Kidney epithelial cell (primary cell): ENCODE results near the gene PRR9. TPM values are rescaled to one million over a fixed set of nuclear protein-coding genes. Genes with fewer than 3 reads are reported as not detected.

ENCODE experiments used
- DNase-seq: peaks from one replicate; pipeline ENCODE4 v3.0.0-alpha.2; 2010; ENCODE audit warnings: low read depth
- H3K27me3 ChIP-seq: 2 replicates; pipeline ENCODE4 v1.6.0; 2011; ENCODE audit warnings: low read length; ENCODE audit not compliant: control insufficient read depth, insufficient read depth
- H3K36me3 ChIP-seq: 2 replicates; pipeline ENCODE4 v1.5.1; 2011; ENCODE audit warnings: low read length; ENCODE audit not compliant: control insufficient read depth, insufficient read depth
- H3K4me3 ChIP-seq: 2 replicates; pipeline ENCODE4 v1.5.1; 2011; ENCODE audit warnings: low read depth, mild to moderate bottlenecking, control low read depth, low read length
- CTCF ChIP-seq: IDR thresholded peaks from 2 replicates; pipeline ENCODE4 v1.5.1; 2011; ENCODE audit warnings: mild to moderate bottlenecking, moderate library complexity, low read length, control low read depth, inconsistent platforms; ENCODE audit not compliant: insufficient read depth, poor library complexity, severe bottlenecking
- total RNA-seq: library from RNA; depleted of rRNA; stranded (reverse); fragments of >200 nt; gene quantifications from 2 replicates; pipeline ENCODE4 v1.2.3, GENCODE V29; 2015

PRR9 gene
- total RNA-seq, 1 donor from 2014 or later = not detected

- no peak for TF ChIP-seq CTCF
- Histone ChIP-seq H3K27me3 (peaks cover 35% of the 10 kb centered on the region), H3K36me3 (no peaks in the 10 kb centered on the region), H3K4me3 (peak overlapping the region; percentile 26)
- no peak for DNase-seq
These were observed 44.1 kb downstream of the PRR9 start for GRCh38 chr1:153261281-153262069.

- Histone ChIP-seq H3K4me3 (no peak overlapping the region), H3K36me3 (no peaks in the 10 kb centered on the region), H3K27me3 (peaks cover 35% of the 10 kb centered on the region)
- DNase-seq = no peak
- no peak for TF ChIP-seq CTCF
These were observed 44.6 kb downstream of the PRR9 start for GRCh38 chr1:153262070-153262366.

DNA sequence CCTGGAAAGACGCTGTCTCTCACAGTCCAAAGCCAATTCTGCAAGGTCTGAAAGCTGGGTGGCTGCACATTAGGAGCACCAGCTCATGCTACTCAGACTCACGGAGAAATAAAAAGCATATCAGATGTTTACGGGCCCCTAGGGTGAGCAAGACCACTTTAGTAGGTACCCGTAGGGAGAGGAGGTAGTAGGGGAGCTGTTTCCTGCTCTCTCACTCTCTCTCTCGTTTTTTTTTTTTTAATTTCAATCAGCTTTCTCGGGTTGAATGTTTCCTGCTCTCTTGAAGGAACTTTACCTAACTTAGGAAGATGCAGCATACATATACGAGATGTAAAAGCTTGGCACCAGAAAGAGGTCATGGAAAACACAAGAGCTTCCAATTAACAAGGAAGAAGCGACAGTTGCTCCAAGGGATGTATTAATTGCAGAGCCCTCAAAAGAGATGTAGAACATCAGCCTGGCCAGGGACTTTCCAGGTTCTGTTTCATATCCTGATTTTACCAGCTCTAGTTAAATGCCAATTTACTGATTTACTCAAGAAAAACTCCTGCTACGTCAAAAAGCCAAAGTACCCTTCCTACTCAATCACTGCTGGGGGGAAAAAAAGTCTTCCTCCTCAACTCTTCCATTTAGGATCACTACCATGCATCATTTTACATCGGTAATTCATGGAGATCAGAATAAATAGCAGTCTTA is 45.2 kb downstream of the PRR9 start:
- no peak for DNase-seq
- H3K4me3 ChIP-seq = no peak overlapping the region
- no peak for TF ChIP-seq CTCF
- no peaks in the 10 kb centered on the region for H3K36me3 ChIP-seq
- peaks cover 35% of the 10 kb centered on the region for H3K27me3 ChIP-seq

- H3K4me3 ChIP-seq = no peak overlapping the region
- DNase-seq = no peak
- H3K36me3 ChIP-seq = no peaks in the 10 kb centered on the region
- H3K27me3 ChIP-seq = peaks cover 23% of the 10 kb centered on the region
- no peak for TF ChIP-seq CTCF
These were observed 48.1 kb downstream of the PRR9 start for GRCh38 chr1:153265457-153265856.

Other genes starting within 250 kb of the PRR9 start
- gene SPRR4, start 246.9 kb upstream of the PRR9 start, total RNA-seq = not detected in 2 replicates
- not detected in 2 replicates for gene SPRR1A, start 233.5 kb upstream of the PRR9 start, total RNA-seq
- gene SPRR3, start 215.8 kb upstream of the PRR9 start, total RNA-seq = 1.1 TPM in 1 of 2 replicates, not detected in the other
- gene SPRR1B, start 186.4 kb upstream of the PRR9 start, total RNA-seq = 0.63 TPM in 1 of 2 replicates, not detected in the other
- 2.4 and 8.0 TPM in 2 replicates for gene SPRR2D, start 176.5 kb upstream of the PRR9 start, total RNA-seq
- gene SPRR2A, start 160.1 kb upstream of the PRR9 start, total RNA-seq = 1.0 and 3.9 TPM in 2 replicates
- gene SPRR2B, start 146.0 kb upstream of the PRR9 start, total RNA-seq = not detected in 2 replicates
- not detected in 2 replicates for gene SPRR2E, start 123.1 kb upstream of the PRR9 start, total RNA-seq
- not detected in 2 replicates for gene SPRR2F, start 104.1 kb upstream of the PRR9 start, total RNA-seq
- not detected in 2 replicates for gene SPRR2G, start 66.7 kb upstream of the PRR9 start, total RNA-seq
- gene LELP1, start 14.2 kb upstream of the PRR9 start, total RNA-seq = not detected in 2 replicates
- not detected in 2 replicates for gene LORICRIN, start 42.1 kb downstream of the PRR9 start, total RNA-seq
- gene PGLYRP3, start 95.4 kb downstream of the PRR9 start, total RNA-seq = not detected in 2 replicates
- gene PGLYRP4, start 131.3 kb downstream of the PRR9 start, total RNA-seq = 0.07 and 0.71 TPM in 2 replicates
- 35.3 and 55.9 TPM in 2 replicates for gene S100A9, start 140.3 kb downstream of the PRR9 start, total RNA-seq
- not detected in 2 replicates for gene S100A12, start 158.0 kb downstream of the PRR9 start, total RNA-seq
- not detected in 2 replicates for gene S100A8, start 173.5 kb downstream of the PRR9 start, total RNA-seq
- not detected in 2 replicates for gene S100A7A, start 198.9 kb downstream of the PRR9 start, total RNA-seq
- not detected in 2 replicates for gene S100A7, start 243.1 kb downstream of the PRR9 start, total RNA-seq